Measurements from ENCODE around the gene LGALS14. TPM values are rescaled to one million over a fixed set of nuclear protein-coding genes. Genes with fewer than 3 reads are reported as not detected.

The LGALS14 gene
- total and polyA plus RNA-seq, 12 donors = 2.2 TPM; not detected in 11

- TF ChIP-seq POLR2A (IDR thresholded peaks at IDR 0.05) (no peak), CTCF (IDR thresholded peaks at IDR 0.05) (no peak)
- 63 to 93% (median 80%) methylated on average over 1 of the region's 1 CpG for WGBS, 4 donors
- no peak overlapping the region for H3K27ac ChIP-seq
- intact Hi-C loops (cut with DNase I) = no loop called here
- no peaks in the 10 kb centered on the region for H3K9me3 ChIP-seq (replicated peaks in 1 of 3)
- H3K36me3 ChIP-seq (replicated peaks in 1 of 2) = no peaks in the 10 kb centered on the region
- H3K4me1 ChIP-seq (replicated peaks in 1 of 2) = no peaks in the 10 kb centered on the region
- H3K27me3 ChIP-seq = no peaks in the 10 kb centered on the region
- H3K4me3 ChIP-seq = no peak overlapping the region
- peak in 2 of 7 donors; percentile 18 to 34 for DNase-seq
Observed at GRCh38 chr19:39731685-39732084, 27.4 kb downstream of the LGALS14 start.

- DNase-seq = no peak
- H3K4me3 ChIP-seq = no peak overlapping the region
- TF ChIP-seq CTCF (IDR thresholded peaks at IDR 0.05) (no peak), POLR2A (IDR thresholded peaks at IDR 0.05) (no peak)
- no peaks in the 10 kb centered on the region for H3K9me3 ChIP-seq (replicated peaks in 1 of 3)
- H3K27ac ChIP-seq = no peak overlapping the region
- WGBS, 4 donors = 73 to 83% (median 76%) methylated on average over 2 of the region's 2 CpGs
- H3K27me3 ChIP-seq = no peaks in the 10 kb centered on the region
- no peaks in the 10 kb centered on the region for H3K36me3 ChIP-seq (replicated peaks in 1 of 2)
- intact Hi-C loops (cut with DNase I) = no loop called here
- H3K4me1 ChIP-seq (replicated peaks in 1 of 2) = no peaks in the 10 kb centered on the region
Observed at GRCh38 chr19:39733841-39734240, 29.6 kb downstream of the LGALS14 start.

- Histone ChIP-seq H3K27me3 (no peaks in the 10 kb centered on the region), H3K9me3 (replicated peaks in 1 of 3) (no peaks in the 10 kb centered on the region), H3K4me3 (no peak overlapping the region), H3K27ac (no peak overlapping the region), H3K36me3 (replicated peaks in 1 of 2) (no peaks in the 10 kb centered on the region), H3K4me1 (replicated peaks in 1 of 2) (no peaks in the 10 kb centered on the region)
- no peak for TF ChIP-seq POLR2A (IDR thresholded peaks at IDR 0.05)
- TF ChIP-seq CTCF (IDR thresholded peaks at IDR 0.05) = no peak
- 38 to 69% (median 61%) methylated on average over 3 of the region's 3 CpGs for WGBS, 4 donors
- no peak for DNase-seq
- intact Hi-C loops (cut with DNase I) = no loop called here
Observed at GRCh38 chr19:39735688-39736087, 31.4 kb downstream of the LGALS14 start.

GRCh38 chr19:39736088-39736487 is 31.8 kb downstream of the LGALS14 start:
- intact Hi-C loops (cut with DNase I) = no loop called here
- Histone ChIP-seq H3K27ac (no peak overlapping the region), H3K9me3 (replicated peaks in 1 of 3) (no peaks in the 10 kb centered on the region), H3K36me3 (replicated peaks in 1 of 2) (no peaks in the 10 kb centered on the region), H3K27me3 (no peaks in the 10 kb centered on the region), H3K4me1 (replicated peaks in 1 of 2) (no peaks in the 10 kb centered on the region), H3K4me3 (no peak overlapping the region)
- no peak for DNase-seq
- 59 to 70% (median 67%) methylated on average over 5 of the region's 5 CpGs for WGBS, 4 donors
- no peak for TF ChIP-seq CTCF (IDR thresholded peaks at IDR 0.05)
- TF ChIP-seq POLR2A (IDR thresholded peaks at IDR 0.05) = no peak
